Epithelial cell of prostate (primary cell): ENCODE measurements around the gene TNFRSF4.

ENCODE experiments used
- DNase-seq: peaks from one replicate; pipeline ENCODE4 v3.0.0-alpha.2; 2011; ENCODE audit warnings: low read depth, low spot score
- H3K27ac ChIP-seq: fragments of 450-650 bp; 2 replicates; pipeline ENCODE4 v1.5.1; 2017; ENCODE audit warnings: mild to moderate bottlenecking

Gene TNFRSF4

DNA sequence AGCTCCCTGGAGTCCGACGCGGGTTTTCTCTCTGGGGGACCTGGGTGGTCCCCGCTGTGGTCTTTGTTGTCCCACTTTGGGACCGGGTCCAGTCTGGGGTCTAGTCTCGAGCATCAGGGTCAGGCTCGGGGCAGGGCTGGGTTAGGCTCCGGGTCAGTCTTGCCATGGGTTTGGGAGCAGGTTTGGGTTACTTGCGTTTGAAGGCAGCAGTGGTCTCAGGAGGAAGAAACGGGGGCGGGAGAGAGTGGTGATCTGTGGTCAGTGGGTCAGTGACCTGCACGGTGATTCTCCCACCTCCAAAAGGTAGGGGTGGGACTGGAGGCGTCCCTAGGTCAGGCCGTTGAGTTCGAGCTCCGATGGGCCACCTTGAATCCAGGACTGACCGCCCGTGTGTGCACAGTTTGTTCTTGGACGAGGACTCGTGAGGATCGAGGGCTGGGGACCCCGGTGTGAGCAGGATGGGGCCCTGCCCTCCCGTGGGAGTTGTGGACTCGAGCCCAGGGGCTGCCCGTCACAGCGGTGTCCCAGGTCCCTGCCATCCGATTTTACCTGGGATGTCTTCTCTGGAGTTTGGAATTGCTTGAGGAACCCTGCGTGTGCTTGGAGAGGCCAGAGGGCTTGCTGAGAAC, 20.3 kb upstream of the TNFRSF4 start:
- DNase-seq = no peak
- H3K27ac ChIP-seq = no peak overlapping the region

DNA sequence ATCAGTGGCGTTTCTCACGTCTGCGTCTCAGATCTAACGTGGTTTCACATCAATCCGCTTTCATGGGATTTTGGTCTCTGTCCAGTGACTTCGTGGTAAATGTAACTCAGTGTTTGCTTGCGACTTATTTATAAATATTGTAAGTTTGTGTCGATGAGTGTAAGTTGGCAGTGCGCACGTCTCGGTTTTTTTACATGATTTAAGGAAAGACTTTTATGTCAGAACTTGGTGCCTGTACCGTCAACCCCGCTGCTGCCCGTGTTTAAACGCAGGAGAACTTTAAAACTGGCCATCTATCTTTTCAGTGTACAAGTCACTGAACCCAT, 19.6 kb upstream of the TNFRSF4 start:
- no peak for DNase-seq
- H3K27ac ChIP-seq = no peak overlapping the region

DNA sequence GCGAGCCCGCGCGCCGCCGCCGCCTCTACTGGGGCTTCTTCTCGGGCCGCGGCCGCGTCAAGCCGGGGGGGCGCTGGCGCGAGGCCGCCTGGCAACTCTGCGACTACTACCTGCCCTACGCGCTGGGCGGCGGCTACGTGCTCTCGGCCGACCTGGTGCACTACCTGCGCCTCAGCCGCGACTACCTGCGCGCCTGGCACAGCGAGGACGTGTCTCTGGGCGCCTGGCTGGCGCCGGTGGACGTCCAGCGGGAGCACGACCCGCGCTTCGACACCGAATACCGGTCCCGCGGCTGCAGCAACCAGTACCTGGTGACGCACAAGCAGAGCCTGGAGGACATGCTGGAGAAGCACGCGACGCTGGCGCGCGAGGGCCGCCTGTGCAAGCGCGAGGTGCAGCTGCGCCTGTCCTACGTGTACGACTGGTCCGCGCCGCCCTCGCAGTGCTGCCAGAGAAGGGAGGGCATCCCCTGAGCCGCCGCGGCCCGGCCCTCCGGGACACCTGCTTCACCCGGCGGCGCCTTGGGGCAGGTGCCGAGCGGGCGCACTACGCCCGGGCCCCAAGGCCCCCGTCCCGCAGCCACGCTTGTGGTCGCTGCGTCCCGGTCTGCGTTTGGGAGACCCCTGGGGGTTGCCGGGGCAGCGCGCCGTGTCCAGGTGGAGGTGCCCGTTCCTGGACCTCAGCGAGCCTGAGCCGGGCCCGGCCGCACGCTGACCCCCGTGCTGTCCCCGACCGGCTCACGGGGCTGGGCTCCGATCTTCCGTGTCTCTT, 19.0 kb upstream of the TNFRSF4 start:
- H3K27ac ChIP-seq = peak overlapping the region; percentile 78
- no peak for DNase-seq

GRCh38 chr1:1232208-1232795, 18.3 kb upstream of the TNFRSF4 start, which contains the start of gene B3GALT6:
B3GALT6 (plus strand) TSS chr1:1232237; CDS start chr1:1232279, 42 bp downstream.
- DNase-seq = no peak
- H3K27ac ChIP-seq = peak within 1 kb of the TSS; percentile 78

DNA sequence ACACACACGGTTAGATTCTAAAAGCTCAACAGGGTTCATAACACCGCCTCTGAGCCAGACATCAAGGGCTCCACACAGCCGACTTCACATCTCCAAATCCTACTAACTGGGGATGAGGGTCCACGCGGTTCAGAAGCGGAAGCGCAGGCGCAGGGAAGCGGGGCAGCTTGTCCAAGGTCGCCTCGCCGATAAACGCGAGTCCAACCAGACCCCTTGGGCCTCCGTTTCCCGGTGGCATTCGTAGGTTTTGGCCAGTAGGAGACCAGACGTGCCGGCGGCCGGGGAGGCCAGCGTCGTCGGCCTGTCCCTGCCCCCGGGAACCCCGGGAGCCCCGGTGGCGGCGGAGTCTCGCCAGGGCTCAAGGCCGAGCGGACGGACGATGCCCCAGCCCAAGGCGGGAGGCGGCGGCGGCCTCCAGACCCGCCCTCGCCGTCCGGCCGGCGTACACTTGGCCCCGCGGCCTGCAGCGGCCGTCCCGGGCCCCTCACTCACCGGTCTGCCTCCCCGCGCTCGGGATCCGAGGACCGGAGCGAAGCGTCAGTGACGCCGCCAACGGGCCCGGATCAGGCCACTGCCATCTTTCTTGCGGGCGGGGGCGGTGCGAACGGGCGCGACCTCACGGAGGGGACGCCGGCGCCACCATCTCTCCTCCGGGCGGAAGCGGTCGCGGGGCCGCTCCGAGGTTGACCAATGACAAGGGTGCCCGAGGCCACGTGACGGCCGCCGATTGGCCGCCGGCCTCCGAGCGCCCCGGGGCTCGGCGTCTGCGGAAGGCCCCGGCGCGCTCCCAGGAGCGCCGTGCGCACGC, 17.7 kb upstream of the TNFRSF4 start, which contains the start of gene SDF4:
Gene SDF4 (minus strand): TSS at position 602 of the 808 bp plus-strand sequence. CDS start 3,229 bp downstream, outside the sequence.
- peak within 1 kb of the TSS; percentile 78 for H3K27ac ChIP-seq
- DNase-seq = peak; percentile 79

GRCh38 chr1:1230656-1231399, 16.9 kb upstream of the TNFRSF4 start:
- peak overlapping the region; percentile 78 for H3K27ac ChIP-seq
- DNase-seq = peak; percentile 14

GRCh38 chr1:1229770-1230169, 15.8 kb upstream of the TNFRSF4 start:
- no peak for DNase-seq
- H3K27ac ChIP-seq = no peak overlapping the region

DNA sequence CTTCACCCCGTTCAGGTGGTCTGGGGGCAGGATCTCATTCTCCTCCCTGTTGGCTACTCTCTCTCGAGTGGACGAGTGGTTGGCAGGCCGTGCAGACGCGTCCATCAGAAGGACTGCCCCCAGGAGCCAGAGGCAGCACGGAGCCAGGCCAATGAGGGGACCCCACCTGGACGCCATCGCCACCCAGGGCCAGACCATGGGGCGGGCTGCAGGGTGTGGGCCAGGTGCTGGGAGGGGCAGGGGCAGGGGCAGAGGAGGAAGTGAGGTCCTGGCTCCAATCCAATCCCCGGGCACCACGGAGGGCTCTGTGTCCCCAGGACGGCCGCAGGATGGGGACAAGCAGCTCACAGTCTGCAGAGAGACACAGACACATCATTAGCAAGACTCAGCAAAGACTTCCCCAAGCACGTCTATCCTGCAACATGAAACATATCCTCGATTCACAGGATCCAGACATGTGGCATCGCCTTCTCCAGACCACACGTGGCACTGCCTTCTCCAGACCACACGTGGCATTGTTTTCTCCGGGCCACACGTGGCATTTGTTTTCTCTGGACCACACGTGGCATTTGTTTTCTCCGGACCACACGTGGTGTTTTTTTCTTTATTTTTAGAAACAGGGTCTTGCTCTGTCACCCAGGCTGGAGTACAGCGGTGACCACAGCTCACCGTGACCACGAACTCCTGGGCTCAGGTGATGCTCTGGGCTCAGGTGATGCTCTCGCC, 14.8 kb upstream of the TNFRSF4 start:
- H3K27ac ChIP-seq = no peak overlapping the region
- no peak for DNase-seq

- no peak for DNase-seq
- no peak overlapping the region for H3K27ac ChIP-seq
Measured at GRCh38 chr1:1228187-1228586, 14.2 kb upstream of the TNFRSF4 start.

- H3K27ac ChIP-seq = no peak overlapping the region
- DNase-seq = no peak
Measured at GRCh38 chr1:1227386-1227785, 13.4 kb upstream of the TNFRSF4 start.

- H3K27ac ChIP-seq = no peak overlapping the region
- DNase-seq = no peak
Measured at GRCh38 chr1:1226566-1227362, 12.8 kb upstream of the TNFRSF4 start.

DNA sequence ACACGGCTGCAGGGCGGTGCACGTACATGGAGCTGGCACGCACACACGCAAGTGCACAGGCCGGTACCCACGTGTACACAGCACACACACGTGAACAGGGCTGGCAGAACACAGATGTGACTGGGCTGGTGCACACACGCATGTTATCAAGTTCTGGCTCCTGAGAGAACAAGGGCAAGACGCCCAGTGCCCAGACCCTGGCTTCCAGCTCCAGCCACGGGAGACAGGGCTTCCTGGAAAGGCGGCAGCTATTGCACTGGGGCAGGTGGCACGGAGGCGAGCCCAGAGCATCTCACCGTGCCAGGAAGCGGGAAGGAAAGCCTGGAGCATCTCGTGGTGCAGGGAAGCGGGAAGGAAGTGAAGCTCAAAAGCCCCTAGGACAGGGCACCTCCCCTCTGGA, 12.0 kb upstream of the TNFRSF4 start:
- DNase-seq = no peak
- H3K27ac ChIP-seq = no peak overlapping the region

DNA sequence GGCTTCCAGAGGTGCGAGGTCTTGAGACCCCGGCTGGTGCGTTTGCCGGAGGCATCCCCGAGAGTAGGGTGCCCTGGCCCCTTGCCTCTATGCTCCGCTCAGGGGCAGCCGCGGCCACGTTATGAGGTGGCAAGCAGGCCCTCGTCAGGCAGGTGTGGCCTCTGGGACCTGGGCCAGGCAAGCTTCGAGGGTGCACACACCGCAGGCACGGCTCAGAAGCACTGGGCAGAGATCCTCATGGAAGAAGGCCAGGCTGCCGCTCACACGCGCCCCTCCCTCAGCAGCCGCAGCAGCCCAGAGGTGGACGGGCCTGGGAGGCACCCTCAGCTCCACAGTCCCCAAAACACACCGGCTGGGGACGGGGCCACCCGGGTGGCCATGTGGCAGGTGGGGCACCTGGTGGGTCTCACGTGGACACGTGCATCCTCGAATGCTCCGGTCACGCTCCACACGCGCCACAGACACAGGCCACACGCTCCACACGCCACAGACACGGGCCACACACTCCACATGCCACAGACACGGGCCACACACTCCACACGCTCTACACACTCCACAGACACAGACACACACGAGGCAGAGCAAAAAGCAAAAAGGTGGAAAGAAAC, 11.4 kb upstream of the TNFRSF4 start:
- no peak for DNase-seq
- no peak overlapping the region for H3K27ac ChIP-seq

- H3K27ac ChIP-seq = no peak overlapping the region
- DNase-seq = no peak
Measured at GRCh38 chr1:1223891-1224290, 9.9 kb upstream of the TNFRSF4 start.

- no peak overlapping the region for H3K27ac ChIP-seq
- no peak for DNase-seq
Measured at GRCh38 chr1:1223321-1223720, 9.4 kb upstream of the TNFRSF4 start.

GRCh38 chr1:1222575-1223225, 8.7 kb upstream of the TNFRSF4 start:
- no peak overlapping the region for H3K27ac ChIP-seq
- no peak for DNase-seq

DNA sequence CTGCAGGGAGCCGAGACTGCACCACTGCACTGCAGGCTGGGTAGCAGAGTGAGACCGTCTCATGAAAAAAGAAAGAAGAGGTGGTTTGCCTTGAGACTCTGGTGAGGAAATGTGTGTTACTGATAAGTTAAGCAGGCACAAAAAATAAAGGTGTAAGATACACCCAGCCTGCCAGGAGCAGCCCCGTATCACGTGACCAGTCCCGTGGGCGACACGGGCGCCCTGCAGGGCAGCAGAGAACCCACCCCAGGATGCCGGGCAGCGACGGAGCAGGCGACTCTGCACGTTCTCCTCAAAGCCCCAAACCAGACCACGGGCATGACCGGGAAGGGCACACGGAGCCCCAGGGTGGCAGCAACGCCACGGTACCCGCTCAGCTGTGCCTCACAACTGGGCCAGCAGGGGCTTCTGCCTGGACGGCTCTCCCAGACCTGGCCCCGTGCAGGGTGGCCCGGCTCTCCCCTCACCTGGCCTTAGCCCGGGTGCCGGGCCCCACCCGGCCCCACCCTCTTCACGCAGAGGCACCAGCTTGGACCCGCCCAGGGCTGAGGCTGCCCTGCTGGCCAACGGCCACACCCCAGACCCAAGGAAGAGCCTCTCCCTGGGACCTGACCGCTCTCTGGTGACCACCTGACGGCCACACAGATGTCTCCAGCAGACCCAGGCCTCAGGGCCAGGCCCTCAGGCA, 8.1 kb upstream of the TNFRSF4 start:
- H3K27ac ChIP-seq = no peak overlapping the region
- no peak for DNase-seq
